Measurements from ENCODE around the gene SCUBE1.

The SCUBE1 gene

GRCh38 chr22:43277987-43278601 lies 65.1 kb downstream of the SCUBE1 start:
- H3K9ac ChIP-seq: no peak overlapping the region
- H3K4me3 ChIP-seq: no peak overlapping the region
- H4K20me1 ChIP-seq: peaks cover 0 to 11% (median 0%) of the 10 kb centered on the region in 11 experiments; a peak in 3 of 22 replicates
- TF ChIP-seq Cebpa-rat (IDR thresholded peaks at IDR 0.05): no peak
- no peaks in the 10 kb centered on the region for H3K9me3 ChIP-seq (replicated peaks in 1 of 11)
- H3K36me3 ChIP-seq: no peaks in the 10 kb centered on the region
- 0 out of 22 replicates have a peak, but pooled peaks cover 0 to 4% (median 0%) of the 10 kb centered on the region in 11 experiments for H3K27me3 ChIP-seq
- H3K27ac ChIP-seq: no peak overlapping the region
- H3K4me2 ChIP-seq: peak overlapping the region; percentile 19 to 91 (median 50); a peak in 18 of 22 replicates
- H3K4me1 ChIP-seq: peaks cover 32 to 55% (median 46%) of the 10 kb centered on the region in 10 experiments

GRCh38 chr22:43277091-43277490 lies 66.1 kb downstream of the SCUBE1 start:
- H3K9me3 ChIP-seq (replicated peaks in 1 of 11): no peaks in the 10 kb centered on the region
- 0 out of 22 replicates have a peak, but pooled peaks cover 0 to 4% (median 0%) of the 10 kb centered on the region in 11 experiments for H3K27me3 ChIP-seq
- H3K4me3 ChIP-seq: no peak overlapping the region
- H3K4me2 ChIP-seq: peak overlapping the region; percentile 60 to 91 (median 87)
- no peaks in the 10 kb centered on the region for H3K36me3 ChIP-seq
- H3K27ac ChIP-seq: peak overlapping the region in 7 of 11 experiments; percentile 31 to 64 (median 48); a peak in 11 of 22 replicates
- H4K20me1 ChIP-seq: peaks cover 0 to 12% (median 0%) of the 10 kb centered on the region in 11 experiments; a peak in 4 of 22 replicates
- no peak for TF ChIP-seq Cebpa-rat (IDR thresholded peaks at IDR 0.05)
- peak overlapping the region in 6 of 11 experiments; percentile 0 to 53 (median 46); a peak in 7 of 22 replicates for H3K9ac ChIP-seq
- H3K4me1 ChIP-seq: peaks cover 32 to 59% (median 53%) of the 10 kb centered on the region in 10 experiments

- Histone ChIP-seq H3K27me3 (0 out of 22 replicates have a peak, but pooled peaks cover 0 to 4% (median 0%) of the 10 kb centered on the region in 11 experiments), H3K9me3 (replicated peaks in 1 of 11) (no peaks in the 10 kb centered on the region), H3K27ac (peak overlapping the region in 9 of 11 experiments; percentile 28 to 64 (median 47); a peak in 15 of 22 replicates), H3K4me1 (peaks cover 32 to 61% (median 53%) of the 10 kb centered on the region in 10 experiments), H3K9ac (peak overlapping the region in 10 of 11 experiments; percentile 4 to 53 (median 34); a peak in 11 of 22 replicates), H3K4me2 (peak overlapping the region; percentile 60 to 91 (median 87)), H3K4me3 (no peak overlapping the region), H4K20me1 (peaks cover 0 to 18% (median 0%) of the 10 kb centered on the region in 11 experiments; a peak in 4 of 22 replicates), H3K36me3 (no peaks in the 10 kb centered on the region)
- no peak for TF ChIP-seq Cebpa-rat (IDR thresholded peaks at IDR 0.05)
Measured at GRCh38 chr22:43276321-43276720, 66.9 kb downstream of the SCUBE1 start.

GRCh38 chr22:43275545-43276317 lies 67.4 kb downstream of the SCUBE1 start:
- H3K4me3 ChIP-seq: no peak overlapping the region
- peak overlapping the region in 9 of 11 experiments; percentile 4 to 53 (median 31); a peak in 10 of 22 replicates for H3K9ac ChIP-seq
- H3K9me3 ChIP-seq (replicated peaks in 1 of 11): no peaks in the 10 kb centered on the region

GRCh38 chr22:43274595-43275240 lies 68.5 kb downstream of the SCUBE1 start:
- Histone ChIP-seq H3K4me2 (peak overlapping the region; percentile 1 to 91 (median 85); a peak in 17 of 22 replicates), H3K9ac (no peak overlapping the region), H3K4me1 (peaks cover 32 to 61% (median 51%) of the 10 kb centered on the region in 10 experiments), H3K9me3 (replicated peaks in 1 of 11) (no peaks in the 10 kb centered on the region), H3K27me3 (0 out of 22 replicates have a peak, but pooled peaks cover 0 to 4% (median 0%) of the 10 kb centered on the region in 11 experiments), H3K36me3 (no peaks in the 10 kb centered on the region), H3K27ac (0 out of 22 replicates have a peak overlapping the region, but pooled peaks of 2 of the 11 experiments have one; percentile 5 to 14), H4K20me1 (peaks cover 0 to 18% (median 0%) of the 10 kb centered on the region in 11 experiments; a peak in 4 of 22 replicates), H3K4me3 (no peak overlapping the region)
- no peak for TF ChIP-seq Cebpa-rat (IDR thresholded peaks at IDR 0.05)

More at GRCh38 chr22:43275545-43276317, 67.4 kb downstream of the SCUBE1 start:
- Histone ChIP-seq H3K4me1 (peaks cover 32 to 61% (median 53%) of the 10 kb centered on the region in 10 experiments), H4K20me1 (peaks cover 0 to 18% (median 0%) of the 10 kb centered on the region in 11 experiments; a peak in 4 of 22 replicates), H3K36me3 (no peaks in the 10 kb centered on the region), H3K27ac (peak overlapping the region in 9 of 11 experiments; percentile 28 to 64 (median 47); a peak in 15 of 22 replicates), H3K27me3 (0 out of 22 replicates have a peak, but pooled peaks cover 0 to 4% (median 0%) of the 10 kb centered on the region in 11 experiments), H3K4me2 (peak overlapping the region; percentile 60 to 91 (median 87))
- no peak for TF ChIP-seq Cebpa-rat (IDR thresholded peaks at IDR 0.05)

- H3K4me3 ChIP-seq: no peak overlapping the region
- H3K27ac ChIP-seq: 0 out of 22 replicates have a peak overlapping the region, but pooled peaks of 1 of the 11 experiments have one; percentile 5
- peaks cover 32 to 61% (median 50%) of the 10 kb centered on the region in 10 experiments for H3K4me1 ChIP-seq
- H3K4me2 ChIP-seq: peak overlapping the region in 10 of 11 experiments; percentile 1 to 91 (median 86); a peak in 13 of 22 replicates
- peaks cover 0 to 18% (median 0%) of the 10 kb centered on the region in 11 experiments; a peak in 4 of 22 replicates for H4K20me1 ChIP-seq
- no peaks in the 10 kb centered on the region for H3K36me3 ChIP-seq
- H3K9ac ChIP-seq: no peak overlapping the region
- no peaks in the 10 kb centered on the region for H3K9me3 ChIP-seq (replicated peaks in 1 of 11)
- H3K27me3 ChIP-seq: 0 out of 22 replicates have a peak, but pooled peaks cover 0 to 4% (median 0%) of the 10 kb centered on the region in 11 experiments
- no peak for TF ChIP-seq Cebpa-rat (IDR thresholded peaks at IDR 0.05)
Measured at GRCh38 chr22:43273902-43274484, 69.2 kb downstream of the SCUBE1 start.

GRCh38 chr22:43272869-43273318 lies 70.3 kb downstream of the SCUBE1 start:
- Histone ChIP-seq H3K4me1 (peaks cover 32 to 60% (median 43%) of the 10 kb centered on the region in 10 experiments), H3K27me3 (0 out of 22 replicates have a peak, but pooled peaks cover 0 to 4% (median 0%) of the 10 kb centered on the region in 11 experiments), H4K20me1 (peaks cover 0 to 18% (median 0%) of the 10 kb centered on the region in 11 experiments; a peak in 4 of 22 replicates), H3K27ac (no peak overlapping the region), H3K36me3 (no peaks in the 10 kb centered on the region), H3K4me3 (no peak overlapping the region), H3K9me3 (replicated peaks in 1 of 11) (no peaks in the 10 kb centered on the region), H3K9ac (0 out of 22 replicates have a peak overlapping the region, but pooled peaks of 2 of the 11 experiments have one; percentile 15 to 24), H3K4me2 (peak overlapping the region in 2 of 11 experiments; percentile 18 to 32; a peak in 3 of 22 replicates)
- no peak for TF ChIP-seq Cebpa-rat (IDR thresholded peaks at IDR 0.05)

All from BLaER1 treated with 17β-estradiol and CSF1 and Interleukin-3, amounts not matched to agents 10 nM and 100 nM (cell line).